ENCODE measurements around the gene ZMAT5. TPM values are rescaled to one million over a fixed set of nuclear protein-coding genes. Genes with fewer than 3 reads are reported as not detected.

The ZMAT5 gene
- polyA plus RNA-seq, 3 donors = 27.1 to 79.4 (median 59.3) TPM

DNA sequence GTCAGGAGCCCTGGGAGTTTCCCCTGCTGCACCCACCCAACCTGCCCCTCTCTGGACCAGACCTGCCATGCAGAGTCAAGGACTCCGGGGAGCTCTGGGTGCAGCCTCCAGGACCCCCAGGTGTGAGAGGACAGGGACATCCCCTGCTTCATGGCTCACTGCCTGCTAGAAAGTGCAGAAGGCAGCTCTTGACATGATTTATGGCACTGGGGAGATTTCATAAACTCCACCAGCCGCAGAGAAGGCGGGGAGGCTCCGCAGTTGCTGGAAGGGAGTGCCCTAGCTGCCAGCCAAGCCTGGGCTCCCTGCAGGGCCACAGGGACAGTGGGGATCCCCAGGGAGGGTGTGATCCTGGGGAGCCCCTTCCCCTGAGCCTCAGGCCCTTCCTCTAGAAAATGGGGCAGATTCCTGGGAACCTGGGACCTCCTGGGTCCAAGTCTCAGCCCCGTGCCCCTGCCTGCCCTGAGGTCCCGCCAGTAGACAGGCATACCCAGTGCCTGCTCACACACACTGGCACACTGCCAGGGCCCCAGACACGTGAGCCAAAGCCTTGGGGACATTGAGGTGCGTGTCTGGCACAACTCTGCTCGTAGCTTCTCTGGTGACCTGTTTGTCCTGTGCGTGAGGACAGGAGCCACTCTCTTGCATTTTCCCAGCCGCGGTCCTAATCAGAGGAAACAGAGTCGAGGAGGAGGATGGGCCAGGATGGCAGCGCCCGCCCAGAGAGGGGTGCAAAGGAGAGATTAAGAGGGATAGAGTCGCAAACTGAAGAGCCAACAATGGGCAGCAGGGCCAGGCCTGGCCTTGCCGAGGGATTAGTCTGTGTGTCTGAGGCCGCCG, 33.2 kb downstream of the ZMAT5 start:
- peaks cover 13 to 41% of the 10 kb centered on the region in 2 donors for H3K36me3 ChIP-seq (replicated peaks in 1 of 2; ENCODE audit: control insufficient read depth in 1 of 2, insufficient read depth in 2 of 2, low read length in 2 of 2)
- 5% methylated on average over 18 of the region's 19 CpGs for WGBS (ENCODE audit: insufficient coverage)

GRCh38 chr22:29732883-29733282, 33.9 kb downstream of the ZMAT5 start:
- intact Hi-C loops (cut with micrococcal nuclease) = no loop called here
- Histone ChIP-seq H3K9me3 (replicated peaks in 1 of 2; ENCODE audit: control insufficient read depth in 1 of 2, insufficient read depth in 1 of 2, low read length in 2 of 2) (no peaks in the 10 kb centered on the region), H3K27me3 (ENCODE audit: control insufficient read depth in 2 of 2, insufficient read depth in 2 of 2, low read length in 2 of 2) (no peaks in the 10 kb centered on the region), H3K79me2 (ENCODE audit: insufficient read depth, low read length) (no peaks in the 10 kb centered on the region), H3K4me1 (ENCODE audit: control insufficient read depth in 1 of 2, insufficient read depth in 2 of 2, low read length in 2 of 2) (no peaks in the 10 kb centered on the region), H3K9ac (ENCODE audit: insufficient read depth, low read length, poor library complexity, severe bottlenecking) (no peak overlapping the region), H3K4me2 (replicated peaks; ENCODE audit: extremely low read depth, low read length, poor library complexity, severe bottlenecking) (no peak overlapping the region), H2AFZ (ENCODE audit: insufficient read depth, low read depth, low read length, poor library complexity, severe bottlenecking) (no peak overlapping the region), H4K20me1 (ENCODE audit: insufficient read depth, low read length) (no peaks in the 10 kb centered on the region), H3K27ac (ENCODE audit: low read depth in 1 of 2, low read length in 2 of 2) (no peak overlapping the region), H3K36me3 (replicated peaks in 1 of 2; ENCODE audit: control insufficient read depth in 1 of 2, insufficient read depth in 2 of 2, low read length in 2 of 2) (peaks cover 11 to 35% of the 10 kb centered on the region in 2 donors), H3K4me3 (replicated peaks in 1 of 3; ENCODE audit: low read depth in 2 of 3, low read length in 3 of 3) (no peak overlapping the region)
- Mint-ChIP-seq H3K27me3 (ENCODE audit: low read depth in 3 of 3) (peaks cover 1 to 7% (median 5%) of the 10 kb centered on the region in 3 donors), H3K36me3 (peaks cover 43 to 54% of the 10 kb centered on the region in 2 donors), H3K4me3 (no peak overlapping the region), H3K9me3 (peaks cover 0 to 2% (median 0%) of the 10 kb centered on the region in 7 donors), H3K4me1 (peaks cover 4% of the 10 kb centered on the region), H3K27ac (no peak overlapping the region)
- DNase-seq = no peak
- WGBS (ENCODE audit: insufficient coverage) = 87% methylated on average over 2 of the region's 6 CpGs
- TF ChIP-seq CTCF (IDR thresholded peaks at IDR 0.05) = no peak

More for the DNA sequence above, 33.2 kb downstream of the ZMAT5 start:
- Mint-ChIP-seq H3K27ac (peak overlapping the region in 2 of 7 donors; percentile 17 to 71), H3K9me3 (peaks cover 0 to 2% (median 0%) of the 10 kb centered on the region in 7 donors), H3K36me3 (peaks cover 43 to 60% of the 10 kb centered on the region in 2 donors), H3K27me3 (ENCODE audit: low read depth in 3 of 3) (peaks cover 1 to 7% (median 5%) of the 10 kb centered on the region in 3 donors), H3K4me3 (no peak overlapping the region), H3K4me1 (peaks cover 4% of the 10 kb centered on the region)
- no peaks in the 10 kb centered on the region for H3K79me2 ChIP-seq (ENCODE audit: insufficient read depth, low read length)
- intact Hi-C loops (cut with micrococcal nuclease) = no loop called here
- H3K27ac ChIP-seq (ENCODE audit: low read depth in 1 of 2, low read length in 2 of 2) = no peak overlapping the region
- no peaks in the 10 kb centered on the region for H3K9me3 ChIP-seq (replicated peaks in 1 of 2; ENCODE audit: control insufficient read depth in 1 of 2, insufficient read depth in 1 of 2, low read length in 2 of 2)
- H3K9ac ChIP-seq (ENCODE audit: insufficient read depth, low read length, poor library complexity, severe bottlenecking) = no peak overlapping the region
- H4K20me1 ChIP-seq (ENCODE audit: insufficient read depth, low read length) = no peaks in the 10 kb centered on the region
- no peak overlapping the region for H2AFZ ChIP-seq (ENCODE audit: insufficient read depth, low read depth, low read length, poor library complexity, severe bottlenecking)
- no peak for DNase-seq
- H3K4me2 ChIP-seq (replicated peaks; ENCODE audit: extremely low read depth, low read length, poor library complexity, severe bottlenecking) = no peak overlapping the region
- no peaks in the 10 kb centered on the region for H3K4me1 ChIP-seq (ENCODE audit: control insufficient read depth in 1 of 2, insufficient read depth in 2 of 2, low read length in 2 of 2)
- TF ChIP-seq CTCF (IDR thresholded peaks at IDR 0.05) = no peak
- H3K27me3 ChIP-seq (ENCODE audit: control insufficient read depth in 2 of 2, insufficient read depth in 2 of 2, low read length in 2 of 2) = no peaks in the 10 kb centered on the region
- no peak overlapping the region for H3K4me3 ChIP-seq (replicated peaks in 1 of 3; ENCODE audit: low read depth in 2 of 3, low read length in 3 of 3)

Data from CD14-positive monocyte (primary cell).